Mucosa of rectum (tissue), 2 donors: ENCODE measurements around the gene FPR1.

Experiments
- H3K27ac ChIP-seq, 2 donors: one replicate each; pipeline ENCODE4 v1.7.0; 2013; ENCODE audit warnings: inconsistent platforms in 2 of 2, low read depth in 2 of 2, low read length in 2 of 2
- H3K27me3 ChIP-seq, 2 donors: one replicate each; pipeline ENCODE4 v1.7.0; 2013; ENCODE audit warnings: low read length in 2 of 2; ENCODE audit not compliant: control insufficient read depth in 2 of 2, insufficient read depth in 2 of 2
- H3K36me3 ChIP-seq, 2 donors: one replicate each; pipeline ENCODE4 v1.7.0; 2013; ENCODE audit warnings: low read length in 2 of 2; ENCODE audit not compliant: control insufficient read depth in 2 of 2, insufficient read depth in 2 of 2
- H3K4me1 ChIP-seq, 2 donors: one replicate each; pipeline ENCODE4 v1.7.0; 2013; ENCODE audit warnings: low read length in 2 of 2, mild to moderate bottlenecking in 1 of 2; ENCODE audit not compliant: control insufficient read depth in 2 of 2, insufficient read depth in 2 of 2
- H3K4me3 ChIP-seq, 2 donors: one replicate each; pipeline ENCODE4 v1.7.0; 2013; ENCODE audit warnings: low read length in 2 of 2
- H3K9ac ChIP-seq, 2 donors: one replicate each; pipeline ENCODE4 v1.7.0; 2013; ENCODE audit warnings: low read length in 2 of 2, low read depth in 1 of 2, mild to moderate bottlenecking in 1 of 2
- H3K9me3 ChIP-seq, 2 donors: one replicate each; pipeline ENCODE4 v1.7.0; 2013; ENCODE audit warnings: low read length in 2 of 2; ENCODE audit not compliant: control insufficient read depth in 2 of 2
- donor health status: healthy.
- donor health status: Normal muscosa, but diverticular disease.

Gene FPR1

DNA sequence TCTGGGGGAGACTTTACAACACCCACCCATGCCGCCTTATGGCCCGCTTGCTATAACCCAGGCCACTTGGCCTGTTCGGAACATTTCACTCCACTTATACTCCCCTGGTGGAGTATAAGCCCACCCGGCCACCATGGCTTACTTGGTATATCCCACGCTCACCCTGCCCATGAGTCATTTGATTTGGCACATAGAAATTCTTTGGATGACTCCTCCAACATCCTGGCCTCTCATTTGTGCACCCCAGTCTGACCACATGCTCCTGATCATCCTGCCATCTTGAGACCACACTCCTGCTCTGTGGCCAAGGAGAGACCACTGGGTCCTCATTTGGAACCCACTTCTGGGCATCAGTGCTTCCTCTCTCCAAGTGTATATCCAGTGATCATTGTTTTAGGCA is 53.4 kb downstream of the FPR1 start:
- H3K36me3 ChIP-seq: peaks cover 2 to 3% of the 10 kb centered on the region in 2 donors
- no peak overlapping the region for H3K4me3 ChIP-seq
- no peaks in the 10 kb centered on the region for H3K9me3 ChIP-seq
- no peaks in the 10 kb centered on the region for H3K27me3 ChIP-seq
- H3K4me1 ChIP-seq: peaks cover 5 to 11% of the 10 kb centered on the region in 2 donors
- H3K27ac ChIP-seq: no peak overlapping the region
- no peak overlapping the region for H3K9ac ChIP-seq

DNA sequence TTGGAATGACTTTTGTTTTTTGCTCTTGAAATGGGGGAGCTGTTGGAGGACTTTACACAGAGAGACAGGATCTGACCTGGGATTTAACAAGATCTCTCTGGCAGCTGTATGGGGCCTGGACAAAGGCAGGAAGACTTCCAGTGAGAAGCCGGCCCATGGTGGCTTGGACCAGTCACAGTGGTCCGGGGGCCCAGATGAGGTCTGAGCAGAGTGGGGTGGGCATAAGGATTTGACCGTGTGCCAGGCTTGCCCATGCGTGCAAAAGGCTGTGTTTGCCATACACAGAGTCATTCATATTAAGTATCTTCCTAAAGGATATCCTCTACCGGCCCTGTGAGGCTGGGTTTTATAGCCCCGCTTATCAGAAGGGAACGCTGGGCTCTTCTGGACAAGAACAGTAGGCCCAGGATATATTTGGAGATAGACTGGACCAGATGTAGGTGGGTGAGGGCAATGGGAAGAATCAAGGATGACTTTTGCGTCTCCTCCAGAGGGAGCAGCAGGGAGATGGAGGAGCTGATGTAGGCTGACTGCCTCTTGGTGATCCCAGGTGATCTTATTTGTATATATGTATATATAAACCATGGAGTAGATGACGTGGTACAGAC is 54.4 kb downstream of the FPR1 start:
- Histone ChIP-seq H3K9ac (no peak overlapping the region), H3K36me3 (peaks cover 2 to 3% of the 10 kb centered on the region in 2 donors), H3K4me3 (no peak overlapping the region), H3K27ac (no peak overlapping the region), H3K27me3 (no peaks in the 10 kb centered on the region), H3K9me3 (no peaks in the 10 kb centered on the region), H3K4me1 (peaks cover 0 to 3% of the 10 kb centered on the region in 2 donors)

DNA sequence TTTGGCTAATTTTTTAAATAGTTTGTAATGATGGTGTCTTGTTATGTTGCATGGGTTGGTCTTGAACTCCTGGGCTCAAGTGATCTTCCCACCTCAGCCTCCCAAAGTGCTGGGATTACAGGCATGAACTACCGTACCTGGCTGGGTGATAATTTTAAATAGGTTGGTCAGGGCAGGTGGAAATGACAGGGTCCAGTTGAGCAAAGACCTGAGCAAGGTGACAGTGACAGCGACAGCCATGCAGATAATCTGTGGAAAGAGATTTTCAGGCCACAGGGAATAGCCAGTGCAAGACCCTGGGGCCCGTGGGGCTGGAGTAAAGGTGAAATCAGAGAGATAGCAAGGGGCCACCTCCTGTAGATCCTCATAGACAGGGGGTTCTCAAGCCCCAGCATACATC is 55.1 kb downstream of the FPR1 start:
- Histone ChIP-seq H3K4me1 (peaks cover 0 to 3% of the 10 kb centered on the region in 2 donors), H3K9ac (no peak overlapping the region), H3K27ac (no peak overlapping the region), H3K4me3 (no peak overlapping the region), H3K36me3 (peaks cover 2 to 3% of the 10 kb centered on the region in 2 donors), H3K27me3 (no peaks in the 10 kb centered on the region), H3K9me3 (no peaks in the 10 kb centered on the region)
